ENCODE measurements around the gene SEPTIN5.

The SEPTIN5 gene

DNA sequence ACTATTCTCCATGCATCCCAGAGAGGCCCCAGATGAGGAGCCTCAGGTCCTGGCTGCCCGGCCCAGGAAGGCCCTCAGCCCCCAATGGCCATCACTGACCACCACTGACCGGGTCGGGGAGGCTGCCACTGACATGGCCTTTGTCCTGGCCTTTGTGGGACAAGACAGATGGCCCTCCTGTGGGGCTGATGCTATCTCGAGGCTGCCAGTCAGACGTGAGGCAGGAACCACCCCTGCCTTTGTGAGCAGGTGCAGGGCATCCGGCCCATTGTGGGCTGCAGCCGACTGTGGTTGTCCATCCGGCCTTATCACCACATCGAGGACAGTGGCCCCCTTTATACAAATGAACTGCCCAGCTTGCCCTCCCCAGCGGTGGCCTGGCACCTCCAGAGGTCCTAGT lies 14.5 kb downstream of the SEPTIN5 start:
- no peak overlapping the region for H3K4me3 Mint-ChIP-seq
- no peak overlapping the region for H3K27ac Mint-ChIP-seq
- peaks cover 4% of the 10 kb centered on the region for H3K4me1 Mint-ChIP-seq (ENCODE audit: low read depth)

DNA sequence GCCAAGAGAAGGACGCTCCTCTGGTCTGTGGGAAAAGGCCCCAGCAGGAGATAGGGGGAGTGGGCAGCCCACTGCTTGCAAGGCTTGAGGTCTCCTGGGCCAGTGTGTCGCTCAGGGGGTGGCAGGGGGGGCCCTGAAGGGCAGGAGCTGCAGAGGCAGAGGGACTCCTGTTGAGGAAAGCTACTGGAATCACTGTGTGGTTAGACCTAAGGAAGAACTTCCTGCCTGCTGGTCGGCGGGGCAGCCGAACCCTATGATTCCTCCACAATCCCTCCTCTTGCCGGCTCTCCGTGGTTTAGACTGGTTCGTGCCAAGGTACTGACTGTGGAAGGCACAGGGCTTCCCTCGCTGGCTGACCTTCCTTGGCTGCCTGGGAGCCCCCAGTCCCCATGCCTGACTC lies 15.2 kb downstream of the SEPTIN5 start:
- Mint-ChIP-seq H3K27ac (no peak overlapping the region), H3K4me3 (no peak overlapping the region), H3K4me1 (ENCODE audit: low read depth) (peaks cover 4% of the 10 kb centered on the region), H3K36me3 (ENCODE audit: low read depth) (no peaks in the 10 kb centered on the region), H3K27me3 (ENCODE audit: low read depth) (peaks cover 14% of the 10 kb centered on the region), H3K9me3 (no peaks in the 10 kb centered on the region)

More for the DNA sequence above, 14.5 kb downstream of the SEPTIN5 start:
- peaks cover 16% of the 10 kb centered on the region for H3K27me3 Mint-ChIP-seq (ENCODE audit: low read depth)
- no peaks in the 10 kb centered on the region for H3K9me3 Mint-ChIP-seq
- no peaks in the 10 kb centered on the region for H3K36me3 Mint-ChIP-seq (ENCODE audit: low read depth)

DNA sequence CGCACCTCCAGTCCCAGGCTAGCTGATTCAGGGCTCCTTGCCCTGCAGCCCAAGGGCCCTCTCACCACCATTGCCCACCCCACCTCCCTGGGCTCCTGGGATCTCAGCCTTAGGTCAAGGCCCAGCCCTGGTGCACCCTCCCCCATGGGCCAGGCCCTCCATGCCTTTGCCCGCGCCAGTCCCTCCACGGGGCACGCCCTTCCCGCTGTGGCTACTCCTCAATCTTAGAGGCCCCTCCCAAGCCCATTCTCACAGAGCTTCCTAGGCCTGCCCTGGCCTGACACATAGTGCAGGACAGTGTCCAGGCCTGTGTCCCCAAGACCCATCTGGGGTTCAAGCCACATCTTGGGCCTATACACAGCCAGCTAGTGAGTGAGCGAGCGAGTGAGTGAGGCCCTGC lies 15.9 kb downstream of the SEPTIN5 start:
- Mint-ChIP-seq H3K4me1 (ENCODE audit: low read depth) (peaks cover 2% of the 10 kb centered on the region), H3K27me3 (ENCODE audit: low read depth) (peaks cover 7% of the 10 kb centered on the region), H3K27ac (no peak overlapping the region), H3K9me3 (no peaks in the 10 kb centered on the region), H3K36me3 (ENCODE audit: low read depth) (no peaks in the 10 kb centered on the region), H3K4me3 (no peak overlapping the region)

DNA sequence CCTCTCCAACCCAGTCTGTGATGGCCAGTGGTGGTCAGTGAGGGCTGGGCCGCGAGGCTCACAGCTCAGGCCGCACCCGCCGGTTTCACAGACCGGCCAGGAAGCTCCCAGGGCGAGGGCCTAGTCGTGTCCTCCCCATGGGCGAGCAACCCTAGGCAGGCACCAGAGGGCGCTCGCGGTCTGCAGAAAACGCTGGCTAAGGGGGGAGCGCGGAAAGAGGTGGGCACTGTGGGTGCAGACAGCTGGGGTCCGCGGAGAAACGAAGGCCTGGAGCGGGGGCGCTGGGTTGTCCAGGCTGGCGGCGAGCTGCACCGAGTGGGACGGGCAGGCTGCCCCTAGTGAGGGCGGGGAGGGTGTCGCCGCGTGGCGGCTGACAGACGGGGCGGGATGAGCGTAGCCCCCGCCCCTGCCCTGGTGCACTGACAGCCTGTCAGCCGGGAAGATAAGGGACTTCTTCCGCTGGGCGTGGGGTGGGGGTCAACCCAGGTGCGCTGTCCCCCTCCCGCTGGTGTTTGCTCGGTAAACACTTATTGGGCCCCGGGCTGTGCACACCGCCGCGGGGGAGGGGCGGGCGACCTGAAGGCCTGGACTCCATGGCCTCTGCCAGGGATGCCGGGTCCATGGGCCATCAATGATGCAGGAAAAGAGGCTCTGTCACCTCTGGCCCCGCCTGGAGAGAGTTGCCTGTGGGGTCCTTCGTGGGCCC lies 16.5 kb downstream of the SEPTIN5 start:
- Mint-ChIP-seq H3K4me1 (ENCODE audit: low read depth) (peaks cover 2% of the 10 kb centered on the region), H3K9me3 (no peaks in the 10 kb centered on the region), H3K36me3 (ENCODE audit: low read depth) (no peaks in the 10 kb centered on the region), H3K4me3 (peak overlapping the region; percentile 76), H3K27me3 (ENCODE audit: low read depth) (peaks cover 4% of the 10 kb centered on the region), H3K27ac (peak overlapping the region; percentile 59)

DNA sequence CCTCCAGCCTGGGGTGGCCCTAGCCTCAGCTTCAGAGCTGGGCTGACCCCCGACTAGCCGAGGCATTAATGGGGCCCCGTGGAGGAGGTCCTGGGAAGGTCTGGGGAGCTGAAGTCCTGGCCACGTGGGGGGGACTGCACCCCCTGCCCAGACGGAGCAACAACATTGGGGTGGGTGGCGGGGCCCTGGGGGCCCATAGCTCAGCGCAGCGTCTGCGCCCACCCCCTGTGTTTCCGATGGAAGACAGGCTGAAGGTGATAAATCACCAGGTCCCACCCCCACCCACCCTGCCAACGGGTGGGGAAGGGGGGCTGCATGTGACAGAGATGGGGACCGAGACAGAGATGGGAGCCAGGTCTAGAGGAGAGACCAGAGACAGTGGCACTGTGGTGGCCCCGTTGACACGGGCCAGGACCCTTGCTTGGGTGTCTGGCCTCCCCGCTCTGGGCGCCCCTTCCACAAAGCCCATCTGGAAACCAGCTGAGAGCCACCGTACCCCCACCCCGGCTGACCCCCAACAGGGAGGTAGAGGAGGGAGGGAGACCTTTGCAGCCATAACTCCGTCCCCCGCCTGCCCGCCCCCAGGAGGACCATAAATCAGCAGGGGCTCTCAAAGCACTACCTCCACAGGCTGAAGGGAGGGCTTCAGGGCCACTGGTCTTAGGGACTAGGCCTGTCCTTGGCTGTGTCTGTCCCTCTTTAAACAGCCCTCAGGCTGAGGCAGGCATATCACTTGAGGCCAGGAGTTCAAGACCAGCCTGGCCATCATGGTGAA lies 17.2 kb downstream of the SEPTIN5 start:
- Mint-ChIP-seq H3K4me1 (ENCODE audit: low read depth) (peaks cover 2% of the 10 kb centered on the region), H3K27me3 (ENCODE audit: low read depth) (peaks cover 4% of the 10 kb centered on the region), H3K4me3 (no peak overlapping the region), H3K27ac (no peak overlapping the region), H3K36me3 (ENCODE audit: low read depth) (no peaks in the 10 kb centered on the region), H3K9me3 (no peaks in the 10 kb centered on the region)

DNA sequence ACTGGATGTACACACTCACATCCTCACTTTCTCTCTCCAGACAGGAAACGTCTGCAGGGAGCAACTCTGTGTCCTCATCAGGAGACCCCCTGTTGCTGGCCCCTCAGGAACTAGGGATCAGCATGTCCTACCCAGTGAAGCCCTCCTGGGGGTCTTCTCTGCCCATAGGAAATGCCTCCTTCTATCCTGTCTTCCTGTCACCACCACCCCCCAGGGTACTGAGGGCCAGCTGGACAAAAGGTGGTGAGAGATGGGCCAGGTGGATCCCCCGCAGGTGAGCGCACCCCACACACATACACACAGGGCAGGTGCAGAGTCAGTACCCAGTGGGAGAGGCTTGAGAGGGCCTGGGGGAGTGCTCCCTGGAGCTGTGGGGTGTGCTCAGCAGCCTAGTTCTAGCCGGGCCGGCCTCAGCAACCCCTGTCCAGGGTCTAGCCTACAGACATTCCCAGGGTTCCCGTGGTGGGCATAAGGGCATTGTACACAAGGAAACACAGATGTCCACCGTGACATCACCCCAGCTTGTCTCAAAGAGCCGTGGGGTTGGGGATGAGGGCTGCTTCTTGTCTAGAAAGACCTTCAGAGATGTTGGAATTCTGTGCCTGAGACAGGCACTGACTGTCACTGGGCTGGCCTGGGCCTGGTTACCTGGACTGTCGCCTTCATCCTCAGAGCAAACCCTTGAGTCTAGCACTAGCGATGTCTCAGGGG lies 18.3 kb downstream of the SEPTIN5 start:
- no peaks in the 10 kb centered on the region for H3K9me3 Mint-ChIP-seq
- H3K27ac Mint-ChIP-seq = no peak overlapping the region
- peaks cover 3% of the 10 kb centered on the region for H3K27me3 Mint-ChIP-seq (ENCODE audit: low read depth)
- H3K36me3 Mint-ChIP-seq (ENCODE audit: low read depth) = no peaks in the 10 kb centered on the region
- H3K4me1 Mint-ChIP-seq (ENCODE audit: low read depth) = peaks cover 2% of the 10 kb centered on the region
- no peak overlapping the region for H3K4me3 Mint-ChIP-seq

DNA sequence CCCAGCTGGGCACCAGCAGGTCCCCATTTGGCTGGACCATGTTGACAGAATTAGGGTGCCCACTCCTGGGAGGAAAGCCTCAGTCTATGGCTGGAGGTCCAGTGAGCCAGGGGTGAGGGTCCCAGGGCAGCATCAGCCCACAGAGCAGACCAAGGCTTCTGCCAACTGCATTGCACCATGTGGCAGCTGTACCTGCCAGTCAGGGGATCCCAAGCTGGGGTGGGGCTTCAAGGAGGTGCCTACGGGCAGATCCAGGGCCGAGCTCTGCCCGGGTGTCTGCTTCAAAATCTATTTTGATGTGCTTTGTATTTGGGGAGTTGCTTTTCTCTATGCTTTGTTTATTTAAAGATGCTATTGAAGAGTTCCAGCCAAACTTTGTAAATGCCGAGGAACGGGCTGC lies 19.5 kb downstream of the SEPTIN5 start:
- Mint-ChIP-seq H3K4me3 (no peak overlapping the region), H3K4me1 (ENCODE audit: low read depth) (peaks cover 2% of the 10 kb centered on the region), H3K9me3 (no peaks in the 10 kb centered on the region), H3K27ac (no peak overlapping the region), H3K36me3 (ENCODE audit: low read depth) (no peaks in the 10 kb centered on the region), H3K27me3 (ENCODE audit: low read depth) (no peaks in the 10 kb centered on the region)

DNA sequence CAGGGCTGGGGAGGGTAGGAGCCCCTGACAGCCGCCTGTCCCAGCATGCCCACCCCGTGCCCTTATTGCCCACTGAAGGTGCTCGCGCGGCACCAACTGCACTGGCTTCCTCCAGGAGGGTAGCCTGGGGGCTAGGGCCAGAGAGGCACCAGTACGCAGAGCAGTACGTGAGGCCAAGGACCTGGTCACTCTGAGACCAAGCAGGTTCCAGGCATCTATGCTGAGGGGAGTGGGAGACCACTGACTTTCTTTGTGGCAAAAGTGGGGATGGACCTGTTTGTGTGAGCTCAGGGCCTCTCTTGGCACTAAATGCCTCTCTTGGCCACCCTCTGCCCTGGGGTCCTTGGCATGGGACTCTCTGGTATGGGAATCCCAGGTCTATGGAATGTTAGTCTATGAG lies 19.9 kb downstream of the SEPTIN5 start:
- Mint-ChIP-seq H3K4me3 (no peak overlapping the region), H3K36me3 (ENCODE audit: low read depth) (no peaks in the 10 kb centered on the region), H3K27me3 (ENCODE audit: low read depth) (no peaks in the 10 kb centered on the region)

DNA sequence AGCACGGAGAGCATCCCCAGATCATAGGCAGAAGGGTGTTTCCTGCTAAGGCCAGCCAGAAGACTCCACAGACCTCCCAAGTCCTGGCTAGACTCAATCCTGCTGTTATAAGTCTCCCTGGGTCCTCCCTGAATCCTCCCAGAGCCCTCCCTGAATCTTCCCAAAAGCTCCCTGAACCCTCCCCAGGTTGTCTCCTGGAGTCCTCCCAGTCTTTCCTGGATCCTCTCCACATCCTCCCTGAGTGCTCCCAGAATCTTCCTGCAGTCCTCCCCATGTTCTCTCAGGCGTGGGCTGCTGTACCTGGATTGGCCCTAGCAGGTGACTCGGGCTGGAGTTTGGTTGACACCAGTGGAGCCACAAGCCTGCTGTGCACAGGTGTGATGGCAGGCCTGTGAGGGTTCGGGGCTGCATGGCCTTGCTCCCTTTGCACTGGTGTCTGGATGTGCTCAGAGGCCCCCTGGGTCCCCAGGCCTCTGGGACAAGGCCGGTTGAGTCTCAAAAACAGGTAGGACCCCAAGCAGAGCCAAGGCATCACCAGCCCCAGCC lies 20.6 kb downstream of the SEPTIN5 start:
- Mint-ChIP-seq H3K36me3 (ENCODE audit: low read depth) (no peaks in the 10 kb centered on the region), H3K27me3 (ENCODE audit: low read depth) (no peaks in the 10 kb centered on the region), H3K4me3 (no peak overlapping the region), H3K4me1 (ENCODE audit: low read depth) (peaks cover 2% of the 10 kb centered on the region), H3K27ac (no peak overlapping the region), H3K9me3 (no peaks in the 10 kb centered on the region)

More for the DNA sequence above, 19.9 kb downstream of the SEPTIN5 start:
- Mint-ChIP-seq H3K4me1 (ENCODE audit: low read depth) (peaks cover 2% of the 10 kb centered on the region), H3K9me3 (no peaks in the 10 kb centered on the region), H3K27ac (no peak overlapping the region)

DNA sequence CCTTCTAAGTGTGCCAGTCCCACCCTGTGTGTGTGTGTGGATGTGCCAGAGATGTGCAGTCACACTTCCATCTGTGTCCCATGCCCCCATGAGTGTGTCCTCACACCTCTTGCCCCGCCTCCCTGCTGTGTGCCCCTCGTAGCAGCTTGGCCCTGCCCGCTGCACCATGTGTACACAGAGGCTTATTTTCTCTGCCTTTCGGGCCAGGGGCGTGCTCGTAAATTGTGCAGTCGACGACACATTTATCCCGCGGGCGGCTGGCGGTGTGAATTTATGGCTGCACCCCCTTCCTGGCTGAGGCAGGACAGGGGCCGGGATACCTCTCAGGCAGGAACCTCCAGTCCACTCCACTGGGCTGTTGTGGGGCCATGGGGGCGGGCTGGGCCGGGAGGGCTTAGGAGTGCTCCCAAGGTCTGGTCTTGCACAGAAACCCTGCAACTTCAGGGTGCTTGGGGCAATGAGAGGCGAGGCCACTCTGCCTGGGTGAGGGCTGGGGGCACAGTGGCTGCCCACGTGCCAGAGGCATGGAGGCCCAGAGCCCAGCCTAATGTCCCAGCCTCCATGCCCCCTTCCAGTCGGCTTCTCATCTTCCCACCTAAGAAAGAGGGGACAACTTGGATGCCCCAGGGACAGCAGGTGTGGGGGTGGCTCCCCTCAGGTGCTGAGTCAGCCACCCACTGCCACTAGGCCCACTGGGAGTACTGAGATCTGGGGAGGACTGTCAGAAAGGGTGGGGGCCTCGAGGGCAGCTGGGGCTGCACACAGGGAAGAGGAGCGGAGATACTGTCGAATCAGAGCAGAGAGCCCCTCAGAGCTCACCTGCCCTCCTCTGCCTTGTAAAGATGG lies 21.6 kb downstream of the SEPTIN5 start:
- Mint-ChIP-seq H3K4me1 (ENCODE audit: low read depth) (no peaks in the 10 kb centered on the region), H3K27me3 (ENCODE audit: low read depth) (no peaks in the 10 kb centered on the region), H3K27ac (no peak overlapping the region), H3K9me3 (no peaks in the 10 kb centered on the region), H3K36me3 (ENCODE audit: low read depth) (no peaks in the 10 kb centered on the region), H3K4me3 (no peak overlapping the region)

DNA sequence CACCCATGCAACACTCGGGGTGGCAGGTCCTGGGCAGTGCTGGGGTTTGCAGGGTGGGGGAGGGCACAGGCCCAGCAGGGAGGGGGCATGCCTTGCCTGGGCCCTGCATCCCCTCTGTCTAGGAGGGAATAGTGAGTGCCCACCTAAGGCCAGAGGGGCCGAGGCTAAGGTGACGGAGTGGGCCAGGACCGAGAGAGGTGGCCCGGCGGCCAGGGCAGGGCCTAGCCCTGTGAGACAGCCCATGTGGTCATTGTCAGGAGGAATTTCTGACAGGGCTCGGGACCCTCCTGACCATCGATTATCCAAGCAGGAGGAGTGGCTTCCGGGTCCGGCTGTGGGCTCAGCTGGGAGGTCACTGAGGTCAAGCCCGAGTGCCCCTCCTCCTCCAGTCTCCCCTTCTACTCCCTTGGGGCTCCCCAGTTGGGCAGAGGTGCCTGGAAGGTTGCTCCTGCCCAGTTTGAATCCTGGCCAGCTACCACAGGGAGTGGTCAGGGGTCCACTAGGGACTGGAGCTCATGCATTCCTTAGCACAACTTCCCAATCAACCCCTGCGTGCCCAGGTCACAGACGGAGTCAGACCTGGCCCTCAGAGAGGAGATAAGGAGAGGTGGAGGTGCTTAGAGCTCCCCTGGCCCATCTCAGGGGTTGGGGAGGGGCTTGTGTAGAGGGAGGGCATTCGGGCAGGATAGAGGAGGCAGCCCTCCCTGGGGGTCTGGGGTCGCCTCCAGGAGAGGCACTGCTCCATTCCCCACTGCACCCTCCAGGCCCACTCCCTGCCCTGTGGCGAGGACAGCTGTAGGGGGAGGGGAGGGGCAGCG lies 23.8 kb downstream of the SEPTIN5 start:
- Mint-ChIP-seq H3K4me3 (no peak overlapping the region), H3K36me3 (ENCODE audit: low read depth) (no peaks in the 10 kb centered on the region), H3K4me1 (ENCODE audit: low read depth) (no peaks in the 10 kb centered on the region), H3K27me3 (ENCODE audit: low read depth) (no peaks in the 10 kb centered on the region), H3K27ac (no peak overlapping the region), H3K9me3 (no peaks in the 10 kb centered on the region)

DNA sequence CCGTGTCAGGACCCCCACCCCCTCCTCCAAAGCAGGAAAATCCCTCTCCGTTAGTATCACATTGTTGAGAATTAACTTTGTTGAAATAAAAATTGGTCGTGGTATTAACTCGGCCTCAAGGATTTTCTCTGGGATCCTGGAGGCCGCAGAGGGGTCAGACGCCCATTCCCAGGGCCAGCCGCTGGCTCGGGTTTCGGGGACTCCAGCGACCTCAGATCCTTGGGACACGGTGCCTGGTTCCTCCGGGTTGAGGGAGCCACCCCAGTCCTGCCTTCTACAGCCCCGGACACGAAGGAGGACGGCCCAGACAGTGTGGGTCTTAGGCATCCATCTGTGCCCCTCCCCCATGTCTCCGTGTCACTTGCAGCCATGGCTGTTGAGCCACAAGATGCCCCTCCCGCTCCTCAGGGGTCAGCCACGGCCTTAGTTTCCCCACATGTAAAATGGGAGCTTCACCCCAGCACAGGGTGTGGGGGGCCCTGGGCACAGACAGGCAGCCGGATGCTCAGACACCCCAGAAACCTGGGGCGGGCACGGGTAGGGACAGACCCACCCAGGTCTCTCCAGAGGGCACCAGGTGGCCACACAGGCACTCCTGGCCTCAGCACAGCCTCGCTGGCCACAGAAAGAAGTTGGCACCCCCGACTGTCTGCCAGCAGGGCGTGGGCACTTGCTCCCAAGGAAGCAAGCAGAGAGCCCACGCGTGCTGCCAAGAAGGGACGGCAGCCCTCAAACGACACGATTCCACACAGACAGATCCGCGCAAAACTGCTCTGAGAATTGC lies 24.6 kb downstream of the SEPTIN5 start:
- H3K4me1 Mint-ChIP-seq (ENCODE audit: low read depth) = no peaks in the 10 kb centered on the region
- no peaks in the 10 kb centered on the region for H3K36me3 Mint-ChIP-seq (ENCODE audit: low read depth)
- H3K27ac Mint-ChIP-seq = no peak overlapping the region
- no peaks in the 10 kb centered on the region for H3K27me3 Mint-ChIP-seq (ENCODE audit: low read depth)
- no peak overlapping the region for H3K4me3 Mint-ChIP-seq
- no peaks in the 10 kb centered on the region for H3K9me3 Mint-ChIP-seq

DNA sequence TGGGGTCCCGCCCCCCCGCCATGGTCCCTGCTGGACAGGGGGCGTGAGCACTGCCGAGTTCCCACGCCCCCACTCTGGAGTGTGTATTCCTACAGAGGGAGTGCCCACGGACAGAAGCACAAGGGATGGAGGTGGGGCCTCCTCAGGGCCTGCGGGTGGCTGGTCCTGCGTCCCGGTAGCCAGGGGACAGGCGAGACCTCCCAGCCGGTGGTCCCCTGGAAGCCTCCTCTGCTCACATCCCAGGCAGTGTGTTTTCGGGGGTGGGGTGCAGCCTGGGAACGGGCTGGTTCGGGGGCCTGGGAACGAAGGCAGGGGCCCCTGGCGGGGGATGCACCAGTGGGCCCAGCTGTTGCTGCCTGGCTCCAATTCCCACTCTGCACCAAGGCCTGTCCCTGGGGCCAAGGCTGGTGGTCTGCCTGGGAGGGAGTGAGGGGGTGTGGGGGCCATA lies 25.2 kb downstream of the SEPTIN5 start:
- no peaks in the 10 kb centered on the region for H3K4me1 Mint-ChIP-seq (ENCODE audit: low read depth)
- H3K9me3 Mint-ChIP-seq = no peaks in the 10 kb centered on the region
- no peak overlapping the region for H3K27ac Mint-ChIP-seq
- no peaks in the 10 kb centered on the region for H3K36me3 Mint-ChIP-seq (ENCODE audit: low read depth)
- H3K4me3 Mint-ChIP-seq = no peak overlapping the region
- H3K27me3 Mint-ChIP-seq (ENCODE audit: low read depth) = no peaks in the 10 kb centered on the region

Measured in T-helper 1 cell treated with Interleukin-12 subunit alpha and Interleukin-12 subunit beta and Interleukin-4 antibody, amounts not matched to agents 30 μg/mL and 1 μg/mL, for 36 hours (primary cell).